ENCODE measurements around the gene SF3B2.

Gene SF3B2

GRCh38 chr11:66051766-66052663 lies at the start of gene SF3B2:
SF3B2 (plus strand) TSS chr11:66052364; CDS start chr11:66052385, 21 bp downstream.
- DNase-seq (ENCODE audit: low read depth): peak; percentile 99
- no peak for TF ChIP-seq CTCF (conservative IDR thresholded peaks at IDR 0.05; ENCODE audit: low read depth, low read length)
- peak within 1 kb of the TSS; percentile 96 for H3K4me3 ChIP-seq (ENCODE audit: low read depth, low read length)

- peak; percentile 31 for TF ChIP-seq CTCF (conservative IDR thresholded peaks at IDR 0.05; ENCODE audit: low read depth, low read length)
- peak; percentile 44 for DNase-seq (ENCODE audit: low read depth)
- peak overlapping the region; percentile 97 for H3K4me3 ChIP-seq (ENCODE audit: low read depth, low read length)
Observed at GRCh38 chr11:66002648-66003225, 49.4 kb upstream of the SF3B2 start.

- no peak for DNase-seq (ENCODE audit: low read depth)
- TF ChIP-seq CTCF (conservative IDR thresholded peaks at IDR 0.05; ENCODE audit: low read depth, low read length): no peak
- H3K4me3 ChIP-seq (ENCODE audit: low read depth, low read length): peak overlapping the region; percentile 97
Observed at GRCh38 chr11:66003291-66003690, 48.9 kb upstream of the SF3B2 start.

GRCh38 chr11:66004186-66004585 lies 48.0 kb upstream of the SF3B2 start:
- no peak for TF ChIP-seq CTCF (conservative IDR thresholded peaks at IDR 0.05; ENCODE audit: low read depth, low read length)
- DNase-seq (ENCODE audit: low read depth): no peak
- H3K4me3 ChIP-seq (ENCODE audit: low read depth, low read length): no peak overlapping the region

- no peak overlapping the region for H3K4me3 ChIP-seq (ENCODE audit: low read depth, low read length)
- no peak for TF ChIP-seq CTCF (conservative IDR thresholded peaks at IDR 0.05; ENCODE audit: low read depth, low read length)
- DNase-seq (ENCODE audit: low read depth): no peak
Observed at GRCh38 chr11:66006134-66006890, 45.9 kb upstream of the SF3B2 start.

- H3K4me3 ChIP-seq (ENCODE audit: low read depth, low read length): no peak overlapping the region
- no peak for TF ChIP-seq CTCF (conservative IDR thresholded peaks at IDR 0.05; ENCODE audit: low read depth, low read length)
- no peak for DNase-seq (ENCODE audit: low read depth)
Observed at GRCh38 chr11:66006891-66007176, 45.3 kb upstream of the SF3B2 start.
